ENCODE results near the gene SDK2. TPM values are rescaled to one million over a fixed set of nuclear protein-coding genes. Genes with fewer than 3 reads are reported as not detected.

The SDK2 gene
- total and polyA plus RNA-seq, 2 of the 8 experiments (the other 6 are each of a cell fraction or from before 2014, with no cell fraction given), result 3.9 to 4.1 TPM

- FAIRE-seq, result no peak
Observed at GRCh38 chr17:73285603-73285908, 358.7 kb downstream of the SDK2 start.

More at GRCh38 chr17:73285603-73285908, 358.7 kb downstream of the SDK2 start:
- Histone ChIP-seq H3K14ac (ENCODE audit: insufficient read length) (no peak overlapping the region), H2BK20ac (ENCODE audit: low read length) (no peak overlapping the region), H2AFZ (ENCODE audit: low read length) (no peak overlapping the region), H4K5ac (ENCODE audit: insufficient read length, low read depth, low read length) (no peak overlapping the region), H2AK5ac (ENCODE audit: low read depth, low read length) (no peak overlapping the region), H3K79me1 (ENCODE audit: low read depth, low read length) (peaks cover 8% of the 10 kb centered on the region; the same call in 1 of the 2 replicates), H2BK5ac (ENCODE audit: low read depth, low read length) (no peak overlapping the region), H3K9ac (replicated peaks in 1 of 4; ENCODE audit: extremely low read depth in 1 of 4, low read depth in 3 of 4, low read length in 3 of 4) (no peak overlapping the region), H3K23me2 (ENCODE audit: low read depth, low read length) (no peaks in the 10 kb centered on the region; the same call in 1 of the 2 replicates), H3K56ac (replicated peaks; ENCODE audit: insufficient read length, low read depth, low read length) (no peak overlapping the region), H3K27me3 (replicated peaks in 1 of 4; ENCODE audit: control insufficient read depth in 3 of 4, extremely low read depth in 1 of 4, insufficient read depth in 3 of 4, low read length in 3 of 4) (no peaks in the 10 kb centered on the region), H2BK12ac (ENCODE audit: low read depth, low read length) (no peak overlapping the region), H3K4me3 (ENCODE audit: extremely low read depth in 1 of 4, insufficient read depth in 2 of 4, low read depth in 3 of 4, low read length in 4 of 4) (no peak overlapping the region), H4K20me1 (replicated peaks in 1 of 2; ENCODE audit: control insufficient read depth in 1 of 2, insufficient read depth in 2 of 2, low read length in 2 of 2) (peaks cover 0 to 1% of the 10 kb centered on the region in 2 experiments), H3K36me3 (ENCODE audit: control insufficient read depth in 2 of 4, insufficient read depth in 4 of 4, low read length in 3 of 4) (peaks cover 0 to 6% (median 2%) of the 10 kb centered on the region in 4 experiments; a peak in 3 of 8 replicates), H3K4me1 (replicated peaks in 1 of 4; ENCODE audit: control insufficient read depth in 3 of 4, insufficient read depth in 4 of 4, low read length in 3 of 4) (peaks cover 0 to 13% (median 7%) of the 10 kb centered on the region in 4 experiments; a peak in 6 of 7 replicates), H2BK120ac (replicated peaks; ENCODE audit: low read depth, low read length) (no peak overlapping the region), H3K4ac (replicated peaks; ENCODE audit: insufficient read length, low read depth, low read length) (no peak overlapping the region), H3K9me3 (ENCODE audit: insufficient read depth in 2 of 2, low read depth in 1 of 2, low read length in 1 of 2) (no peaks in the 10 kb centered on the region), H3K18ac (ENCODE audit: extremely low read depth, low read length) (no peak overlapping the region), H4K91ac (replicated peaks; ENCODE audit: insufficient read length, low read length) (no peak overlapping the region), H3K4me2 (ENCODE audit: insufficient read depth in 1 of 2, low read depth in 2 of 2, low read length in 2 of 2) (no peak overlapping the region), H4K8ac (ENCODE audit: extremely low read depth, insufficient read depth, low read length) (no peak overlapping the region), H3K23ac (ENCODE audit: insufficient read length) (no peak overlapping the region), H2BK15ac (ENCODE audit: low read length) (no peak overlapping the region; the same call in 1 of the 2 replicates), H3K27ac (ENCODE audit: low read depth, low read length) (no peak overlapping the region), H3K79me2 (ENCODE audit: control insufficient read depth in 1 of 2, insufficient read depth in 2 of 2, low read length in 2 of 2) (no peaks in the 10 kb centered on the region)
- ChIA-PET CTCF (ENCODE audit: partially characterized antibody) (interaction anchor here (1.0 to 1.5 kb wide), 4 partner anchors 13 to 59 kb away, joined by 3 read pairs; no protein-coding TSS in a partner anchor), POLR2A (ENCODE audit: partially characterized antibody) (no interaction called here)
- TF ChIP-seq CBX5 (IDR thresholded peaks at IDR 0.05; ENCODE audit: low read depth, low read length), result no peak
- no peak for TF ChIP-seq CHD1 (IDR thresholded peaks at IDR 0.05; ENCODE audit: low read depth, low read length)
- TF ChIP-seq SUZ12 (IDR thresholded peaks at IDR 0.05; ENCODE audit: low read length), result no peak
- no peak for TF ChIP-seq SRF (IDR thresholded peaks at IDR 0.05; ENCODE audit: low read depth, low read length)
- no peak for TF ChIP-seq HDAC6 (IDR thresholded peaks at IDR 0.05; ENCODE audit: low read depth, low read length)
- DNase-seq (ENCODE audit: low read depth in 1 of 2, low spot score in 2 of 2), result no peak
- WGBS, 2 experiments (ENCODE audit: extremely low coverage in 1 of 2, insufficient coverage in 1 of 2, insufficient read length in 1 of 2, insufficient replicate concordance in 2 of 2, low coverage in 1 of 2, low lambda C conversion rate in 2 of 2, missing lambda C conversion rate in 1 of 2), result 88% methylated on average over 13 of the region's 15 CpGs; no CpG with 5 or more reads in 1 of the 2 experiments
